Left lung (tissue), 10 donors: ENCODE data around the gene COP1. TPM values are rescaled to one million over a fixed set of nuclear protein-coding genes. Genes with fewer than 3 reads are reported as not detected.

Experiments
- ATAC-seq: fragments of 200-7000 bp; cut with Tn5 transposase; one replicate; pipeline ENCODE4 v1.9.1; 2020; ENCODE audit warnings: moderate library complexity
- DNase-seq, 4 donors: peaks; one replicate each; pipeline ENCODE4 v3.0.0-alpha.2; 2013 to 2020
- H3K27ac ChIP-seq, 2 donors: fragments of 200-600 bp; sonication (generic) in 1 of 2; one replicate each; pipeline versions ENCODE4 v1.5.0 to v1.8.0; 2020 to 2021
- H3K27me3 ChIP-seq, 2 donors: fragments of 200-600 bp; sonication (generic) in 1 of 2; one replicate each; pipeline versions ENCODE4 v1.5.0 to v1.8.0; 2020 to 2021
- H3K36me3 ChIP-seq, 2 donors: fragments of 200-600 bp; sonication (generic) in 1 of 2; one replicate each; pipeline versions ENCODE4 v1.5.0 to v1.8.0; 2020 to 2021
- H3K4me1 ChIP-seq, 2 donors: fragments of 200-600 bp; one replicate each; pipeline ENCODE4 v1.8.0; 2021
- H3K4me3 ChIP-seq, 2 donors: fragments of 200-600 bp; sonication (generic) in 1 of 2; one replicate each; pipeline versions ENCODE4 v1.5.0 to v1.8.0; 2020 to 2021; ENCODE audit warnings: mild to moderate bottlenecking in 1 of 2
- H3K9me3 ChIP-seq, 2 donors: fragments of 200-600 bp; sonication (generic) in 1 of 2; one replicate each; pipeline versions ENCODE4 v1.5.0 to v1.8.0; 2020 to 2021
- intact Hi-C, 2 donors: fragments of 100-400 bp; cut with DNase I; formaldehyde crosslinking; loops; one replicate each; pipeline versions ENCODE4 v1.11.2 to v1.14.2; 2022
- polyA plus RNA-seq, 6 donors: library from polyadenylated mRNA; unstranded; fragments of 120-200 nt; gene quantifications; one replicate each; pipeline ENCODE4 v1.2.1, GENCODE V29; 2013; ENCODE audit not compliant: insufficient read length in 6 of 6
- total RNA-seq, 2 donors: library from RNA; stranded (reverse); fragmentation: NEBNext Ultra II Directional; extraction: Animal tissue kit (Norgen Biotek cat#: 25700); gene quantifications; one replicate each; pipeline ENCODE4 v1.2.1, GENCODE V29; 2021
- TF ChIP-seq, protein P1 (sequence below), 2 donors: fragments of 200-600 bp; sonication (generic) in 1 of 2; IDR thresholded peaks; one replicate each; pipeline versions ENCODE4 v1.5.0 to v1.8.0; 2021; ENCODE audit warnings: antibody characterized with exemption in 2 of 2
- donor health status: DM: no; HTN: yes; CAD: no.
- donor health status: DM: no; HTN: no; CAD: no.

COP1 gene
- total and polyA plus RNA-seq, 8 donors, result 42.5 to 64.3 (median 57.7) TPM

DNA sequence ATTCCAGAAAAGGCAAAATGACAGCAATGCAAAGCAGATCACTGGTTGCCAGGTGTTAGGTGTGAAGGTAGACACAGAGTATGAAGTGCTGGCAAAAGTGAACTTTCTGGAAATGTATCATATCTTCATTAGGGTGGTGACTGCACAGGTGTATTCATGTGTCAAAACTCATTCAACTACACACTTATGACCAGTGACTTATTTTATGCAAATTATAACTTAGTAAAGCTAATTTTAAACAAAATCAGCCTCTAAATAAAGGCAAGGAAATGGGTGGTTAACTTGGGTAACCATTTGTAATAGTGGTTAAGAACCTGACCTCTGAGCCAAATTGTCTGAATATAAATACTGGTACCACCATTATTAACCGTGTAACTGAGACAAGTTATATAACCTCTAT, 7.4 kb downstream of the COP1 start:
- no peak for DNase-seq
- no peaks in the 10 kb centered on the region for H3K27me3 ChIP-seq
- no peaks in the 10 kb centered on the region for H3K36me3 ChIP-seq
- H3K9me3 ChIP-seq, result no peaks in the 10 kb centered on the region
- no peak for ATAC-seq
- intact Hi-C loops, result no loop called here
- H3K4me1 ChIP-seq, result peaks cover 0 to 73% of the 10 kb centered on the region in 2 donors
- H3K27ac ChIP-seq, result no peak overlapping the region
- TF ChIP-seq, protein P1, sequence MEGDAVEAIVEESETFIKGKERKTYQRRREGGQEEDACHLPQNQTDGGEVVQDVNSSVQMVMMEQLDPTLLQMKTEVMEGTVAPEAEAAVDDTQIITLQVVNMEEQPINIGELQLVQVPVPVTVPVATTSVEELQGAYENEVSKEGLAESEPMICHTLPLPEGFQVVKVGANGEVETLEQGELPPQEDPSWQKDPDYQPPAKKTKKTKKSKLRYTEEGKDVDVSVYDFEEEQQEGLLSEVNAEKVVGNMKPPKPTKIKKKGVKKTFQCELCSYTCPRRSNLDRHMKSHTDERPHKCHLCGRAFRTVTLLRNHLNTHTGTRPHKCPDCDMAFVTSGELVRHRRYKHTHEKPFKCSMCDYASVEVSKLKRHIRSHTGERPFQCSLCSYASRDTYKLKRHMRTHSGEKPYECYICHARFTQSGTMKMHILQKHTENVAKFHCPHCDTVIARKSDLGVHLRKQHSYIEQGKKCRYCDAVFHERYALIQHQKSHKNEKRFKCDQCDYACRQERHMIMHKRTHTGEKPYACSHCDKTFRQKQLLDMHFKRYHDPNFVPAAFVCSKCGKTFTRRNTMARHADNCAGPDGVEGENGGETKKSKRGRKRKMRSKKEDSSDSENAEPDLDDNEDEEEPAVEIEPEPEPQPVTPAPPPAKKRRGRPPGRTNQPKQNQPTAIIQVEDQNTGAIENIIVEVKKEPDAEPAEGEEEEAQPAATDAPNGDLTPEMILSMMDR (IDR thresholded peaks at IDR 0.05), result no peak
- H3K4me3 ChIP-seq, result no peak overlapping the region

DNA sequence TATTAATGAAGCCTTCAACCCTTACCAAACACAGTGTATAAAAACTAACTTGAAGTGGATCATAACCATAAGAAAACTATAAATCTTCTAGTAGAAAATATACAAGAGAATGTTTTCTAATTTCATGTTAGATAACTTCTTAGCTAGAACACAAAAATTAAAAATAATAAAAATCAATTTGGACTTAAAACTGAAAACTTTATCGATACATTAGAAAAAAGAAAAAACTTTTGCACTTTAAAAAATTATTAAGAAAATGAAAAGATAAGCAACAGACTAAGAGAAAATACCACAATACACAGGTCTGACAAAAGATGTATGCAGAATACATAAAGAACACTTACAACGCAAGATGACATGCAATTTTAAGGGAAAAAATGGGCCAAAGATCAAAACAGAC, 8.7 kb downstream of the COP1 start:
- no peak for ATAC-seq
- intact Hi-C loops, result no loop called here
- Histone ChIP-seq H3K4me3 (no peak overlapping the region), H3K27me3 (no peaks in the 10 kb centered on the region), H3K36me3 (no peaks in the 10 kb centered on the region), H3K4me1 (peaks cover 3 to 74% of the 10 kb centered on the region in 2 donors), H3K9me3 (no peaks in the 10 kb centered on the region), H3K27ac (no peak overlapping the region)
- TF ChIP-seq, protein P1 (IDR thresholded peaks at IDR 0.05), result no peak
- DNase-seq, result no peak

DNA sequence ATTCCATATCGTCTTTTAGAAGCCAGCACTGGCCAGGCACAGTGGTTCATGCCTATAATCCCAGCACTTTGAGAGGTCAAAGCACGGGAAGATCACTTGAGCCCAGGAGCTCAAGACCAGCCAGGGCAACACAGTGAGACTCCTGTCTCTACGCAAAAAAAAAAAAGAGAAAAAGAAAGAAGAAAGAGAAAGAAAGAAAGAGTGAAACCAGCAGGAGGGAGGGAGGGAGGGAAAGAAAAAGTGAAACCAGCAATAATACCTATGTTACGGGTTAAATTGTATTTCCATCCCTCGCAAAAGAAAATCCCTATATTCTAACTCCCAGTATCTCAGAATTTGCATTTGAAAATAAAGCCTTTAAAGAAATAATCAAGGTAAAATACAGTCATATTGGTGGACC, 10.4 kb downstream of the COP1 start:
- H3K27me3 ChIP-seq, result no peaks in the 10 kb centered on the region
- peaks cover 3 to 77% of the 10 kb centered on the region in 2 donors for H3K4me1 ChIP-seq
- ATAC-seq (no peak), DNase-seq (no peak)
- no peaks in the 10 kb centered on the region for H3K9me3 ChIP-seq
- intact Hi-C loops, result no loop called here
- H3K4me3 ChIP-seq, result no peak overlapping the region
- H3K27ac ChIP-seq, result no peak overlapping the region
- no peaks in the 10 kb centered on the region for H3K36me3 ChIP-seq
- TF ChIP-seq, protein P1 (IDR thresholded peaks at IDR 0.05), result no peak

DNA sequence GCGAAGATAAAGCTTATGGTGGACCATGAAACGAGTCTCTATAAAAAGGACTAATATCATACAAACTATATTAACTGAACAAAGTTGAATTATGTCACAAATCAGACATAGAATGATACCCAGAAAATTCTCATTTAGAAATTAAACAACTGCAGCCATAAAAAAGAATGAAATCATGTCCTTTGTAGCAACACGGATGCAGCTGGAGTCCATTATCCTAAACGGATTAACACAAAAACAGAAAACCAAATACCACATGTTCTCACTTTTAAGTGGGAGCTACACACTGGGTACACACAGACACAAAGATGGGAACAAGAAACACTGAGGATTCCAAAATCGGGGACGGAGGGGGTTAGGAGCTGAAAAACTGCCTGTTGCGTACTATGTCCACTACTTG, 11.5 kb downstream of the COP1 start:
- ATAC-seq, result no peak
- no peak for DNase-seq
- TF ChIP-seq, protein P1 (IDR thresholded peaks at IDR 0.05), result no peak
- intact Hi-C loops, result no loop called here
- Histone ChIP-seq H3K27ac (no peak overlapping the region), H3K4me1 (peaks cover 3 to 75% of the 10 kb centered on the region in 2 donors), H3K27me3 (no peaks in the 10 kb centered on the region), H3K9me3 (no peaks in the 10 kb centered on the region), H3K4me3 (no peak overlapping the region), H3K36me3 (no peaks in the 10 kb centered on the region)

DNA sequence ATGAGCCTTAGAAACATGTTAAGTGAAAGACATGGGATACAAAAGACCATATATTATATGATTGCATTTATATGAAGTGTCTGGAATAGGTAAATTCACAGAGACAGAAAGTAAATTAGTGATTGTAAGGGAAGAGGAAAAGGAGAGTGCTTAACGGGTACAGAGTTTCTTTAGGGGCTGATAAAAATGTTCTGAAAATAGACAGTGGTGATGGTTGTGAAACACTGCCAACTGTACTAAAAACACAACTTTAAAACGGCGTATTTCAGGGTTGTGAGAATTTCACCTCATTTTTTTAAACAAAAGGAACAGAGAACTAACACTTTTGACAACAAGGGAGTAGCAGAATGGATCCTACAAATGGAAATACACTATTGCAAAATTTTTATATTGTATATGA, 13.4 kb downstream of the COP1 start:
- intact Hi-C loops, result no loop called here
- DNase-seq (no peak), ATAC-seq (no peak)
- no peaks in the 10 kb centered on the region for H3K27me3 ChIP-seq
- H3K9me3 ChIP-seq, result no peaks in the 10 kb centered on the region
- TF ChIP-seq, protein P1 (IDR thresholded peaks at IDR 0.05), result no peak
- no peaks in the 10 kb centered on the region for H3K36me3 ChIP-seq
- H3K4me1 ChIP-seq, result peaks cover 3 to 73% of the 10 kb centered on the region in 2 donors
- H3K4me3 ChIP-seq, result no peak overlapping the region
- no peak overlapping the region for H3K27ac ChIP-seq
